Measurements from ENCODE around the gene SBK2.

The SBK2 gene

GRCh38 chr19:55481794-55482155 lies 55.2 kb downstream of the SBK2 start:
- H3K4me1 ChIP-seq (ENCODE audit: control insufficient read depth, insufficient read depth, low read depth, low read length): peaks cover 58% of the 10 kb centered on the region

GRCh38 chr19:55481148-55481793 lies 55.7 kb downstream of the SBK2 start:
- Histone ChIP-seq H3K27me3 (ENCODE audit: control insufficient read depth in 1 of 2, insufficient read depth in 1 of 2, low read length in 2 of 2) (no peaks in the 10 kb centered on the region), H4K8ac (ENCODE audit: low read length) (peak overlapping the region; percentile 7), H3K4me1 (ENCODE audit: control insufficient read depth, insufficient read depth, low read depth, low read length) (peaks cover 53% of the 10 kb centered on the region), H2BK12ac (ENCODE audit: low read length in 2 of 2) (no peak overlapping the region), H3K18ac (ENCODE audit: low read depth in 1 of 2, low read length in 2 of 2) (no peak overlapping the region), H2BK120ac (ENCODE audit: low read depth, low read length) (no peak overlapping the region), H3K9ac (ENCODE audit: low read length) (no peak overlapping the region), H3K4ac (ENCODE audit: low read depth in 1 of 2, low read length in 2 of 2) (no peak overlapping the region), H4K91ac (ENCODE audit: low read length) (no peak overlapping the region), H3K4me2 (ENCODE audit: low read length, poor library complexity, severe bottlenecking) (no peak overlapping the region), H2BK5ac (ENCODE audit: low read depth, low read length, poor library complexity, severe bottlenecking) (no peak overlapping the region), H2AFZ (ENCODE audit: low read depth, low read length) (no peak overlapping the region), H3K23ac (ENCODE audit: low read length in 2 of 2) (no peak overlapping the region), H3K27ac (ENCODE audit: low read length, poor library complexity, severe bottlenecking) (no peak overlapping the region), H3K14ac (ENCODE audit: low read length in 2 of 2) (no peak overlapping the region), H3K4me3 (ENCODE audit: insufficient read depth in 1 of 2, low read depth in 1 of 2, low read length in 2 of 2) (no peak overlapping the region), H2BK15ac (ENCODE audit: low read depth, poor library complexity, severe bottlenecking) (no peak overlapping the region), H3K9me3 (ENCODE audit: control insufficient read depth, low read length) (no peaks in the 10 kb centered on the region), H3K79me1 (replicated peaks; ENCODE audit: low read length, poor library complexity, severe bottlenecking) (peaks cover 28% of the 10 kb centered on the region), H2AK5ac (ENCODE audit: low read length, severe bottlenecking) (no peak overlapping the region), H3K36me3 (ENCODE audit: control insufficient read depth in 1 of 2, insufficient read depth in 2 of 2, low read depth in 1 of 2, low read length in 2 of 2) (peaks cover 6 to 59% of the 10 kb centered on the region in 2 experiments)
- 94% methylated on average over 44 of the region's 52 CpGs for WGBS
- DNase-seq: no peak

More at GRCh38 chr19:55481794-55482155, 55.2 kb downstream of the SBK2 start:
- H2AFZ ChIP-seq (ENCODE audit: low read depth, low read length): no peak overlapping the region
- H2BK12ac ChIP-seq (ENCODE audit: low read length in 2 of 2): no peak overlapping the region
- no peak overlapping the region for H3K4ac ChIP-seq (ENCODE audit: low read depth in 1 of 2, low read length in 2 of 2)
- WGBS: 75% methylated on average over 27 of the region's 40 CpGs
- DNase-seq: no peak
- H2BK5ac ChIP-seq (ENCODE audit: low read depth, low read length, poor library complexity, severe bottlenecking): no peak overlapping the region
- H2BK120ac ChIP-seq (ENCODE audit: low read depth, low read length): no peak overlapping the region
- no peak overlapping the region for H3K4me2 ChIP-seq (ENCODE audit: low read length, poor library complexity, severe bottlenecking)
- no peak overlapping the region for H3K14ac ChIP-seq (ENCODE audit: low read length in 2 of 2)
- no peak overlapping the region for H3K4me3 ChIP-seq (ENCODE audit: insufficient read depth in 1 of 2, low read depth in 1 of 2, low read length in 2 of 2)
- H3K27ac ChIP-seq (ENCODE audit: low read length, poor library complexity, severe bottlenecking): no peak overlapping the region
- no peak overlapping the region for H3K9ac ChIP-seq (ENCODE audit: low read length)
- peaks cover 28% of the 10 kb centered on the region for H3K79me1 ChIP-seq (replicated peaks; ENCODE audit: low read length, poor library complexity, severe bottlenecking)
- no peak overlapping the region for H4K91ac ChIP-seq (ENCODE audit: low read length)
- H3K18ac ChIP-seq (ENCODE audit: low read depth in 1 of 2, low read length in 2 of 2): no peak overlapping the region
- H2AK5ac ChIP-seq (ENCODE audit: low read length, severe bottlenecking): no peak overlapping the region
- peaks cover 6 to 64% of the 10 kb centered on the region in 2 experiments for H3K36me3 ChIP-seq (ENCODE audit: control insufficient read depth in 1 of 2, insufficient read depth in 2 of 2, low read depth in 1 of 2, low read length in 2 of 2)
- no peak overlapping the region for H2BK15ac ChIP-seq (ENCODE audit: low read depth, poor library complexity, severe bottlenecking)
- no peaks in the 10 kb centered on the region for H3K27me3 ChIP-seq (ENCODE audit: control insufficient read depth in 1 of 2, insufficient read depth in 1 of 2, low read length in 2 of 2)
- H3K9me3 ChIP-seq (ENCODE audit: control insufficient read depth, low read length): no peaks in the 10 kb centered on the region
- no peak overlapping the region for H4K8ac ChIP-seq (ENCODE audit: low read length)
- no peak overlapping the region for H3K23ac ChIP-seq (ENCODE audit: low read length in 2 of 2)

- no peak overlapping the region for H2BK15ac ChIP-seq (ENCODE audit: low read depth, poor library complexity, severe bottlenecking)
- peaks cover 6 to 56% of the 10 kb centered on the region in 2 experiments for H3K36me3 ChIP-seq (ENCODE audit: control insufficient read depth in 1 of 2, insufficient read depth in 2 of 2, low read depth in 1 of 2, low read length in 2 of 2)
- H3K79me1 ChIP-seq (replicated peaks; ENCODE audit: low read length, poor library complexity, severe bottlenecking): peaks cover 28% of the 10 kb centered on the region
- H3K4me2 ChIP-seq (ENCODE audit: low read length, poor library complexity, severe bottlenecking): peak overlapping the region; percentile 37
- no peaks in the 10 kb centered on the region for H3K27me3 ChIP-seq (ENCODE audit: control insufficient read depth in 1 of 2, insufficient read depth in 1 of 2, low read length in 2 of 2)
- H3K9me3 ChIP-seq (ENCODE audit: control insufficient read depth, low read length): no peaks in the 10 kb centered on the region
- H3K27ac ChIP-seq (ENCODE audit: low read length, poor library complexity, severe bottlenecking): peak overlapping the region; percentile 43
- H4K91ac ChIP-seq (ENCODE audit: low read length): no peak overlapping the region
- no peak overlapping the region for H3K14ac ChIP-seq (ENCODE audit: low read length in 2 of 2)
- 80% methylated on average over 15 of the region's 15 CpGs for WGBS
- no peak overlapping the region for H2BK5ac ChIP-seq (ENCODE audit: low read depth, low read length, poor library complexity, severe bottlenecking)
- H4K8ac ChIP-seq (ENCODE audit: low read length): no peak overlapping the region
- H3K23ac ChIP-seq (ENCODE audit: low read length in 2 of 2): peak overlapping the region in 1 of 2 experiments; percentile 37
- H2AK5ac ChIP-seq (ENCODE audit: low read length, severe bottlenecking): peak overlapping the region; percentile 17
- no peak overlapping the region for H2BK120ac ChIP-seq (ENCODE audit: low read depth, low read length)
- peak overlapping the region in 1 of 2 experiments; percentile 14 for H3K4me3 ChIP-seq (ENCODE audit: insufficient read depth in 1 of 2, low read depth in 1 of 2, low read length in 2 of 2)
- no peak overlapping the region for H2BK12ac ChIP-seq (ENCODE audit: low read length in 2 of 2)
- H3K4me1 ChIP-seq (ENCODE audit: control insufficient read depth, insufficient read depth, low read depth, low read length): peaks cover 58% of the 10 kb centered on the region
- H3K18ac ChIP-seq (ENCODE audit: low read depth in 1 of 2, low read length in 2 of 2): no peak overlapping the region
- H3K9ac ChIP-seq (ENCODE audit: low read length): no peak overlapping the region
- no peak for DNase-seq
- no peak overlapping the region for H3K4ac ChIP-seq (ENCODE audit: low read depth in 1 of 2, low read length in 2 of 2)
- no peak overlapping the region for H2AFZ ChIP-seq (ENCODE audit: low read depth, low read length)
These were observed 57.3 kb downstream of the SBK2 start for GRCh38 chr19:55479451-55480230.

GRCh38 chr19:55479045-55479444 lies 57.9 kb downstream of the SBK2 start:
- H2AK5ac ChIP-seq (ENCODE audit: low read length, severe bottlenecking): peak overlapping the region; percentile 17
- H2BK120ac ChIP-seq (ENCODE audit: low read depth, low read length): no peak overlapping the region
- WGBS: 91% methylated on average over 17 of the region's 17 CpGs
- peaks cover 23% of the 10 kb centered on the region for H3K79me1 ChIP-seq (replicated peaks; ENCODE audit: low read length, poor library complexity, severe bottlenecking)
- no peak overlapping the region for H4K8ac ChIP-seq (ENCODE audit: low read length)
- H3K23ac ChIP-seq (ENCODE audit: low read length in 2 of 2): no peak overlapping the region
- peaks cover 58% of the 10 kb centered on the region for H3K4me1 ChIP-seq (ENCODE audit: control insufficient read depth, insufficient read depth, low read depth, low read length)
- H4K91ac ChIP-seq (ENCODE audit: low read length): no peak overlapping the region
- H3K4me3 ChIP-seq (ENCODE audit: insufficient read depth in 1 of 2, low read depth in 1 of 2, low read length in 2 of 2): no peak overlapping the region
- no peak overlapping the region for H2BK5ac ChIP-seq (ENCODE audit: low read depth, low read length, poor library complexity, severe bottlenecking)
- H3K4ac ChIP-seq (ENCODE audit: low read depth in 1 of 2, low read length in 2 of 2): no peak overlapping the region
- no peak overlapping the region for H2AFZ ChIP-seq (ENCODE audit: low read depth, low read length)
- no peak for DNase-seq
- no peak overlapping the region for H2BK15ac ChIP-seq (ENCODE audit: low read depth, poor library complexity, severe bottlenecking)
- no peak overlapping the region for H3K4me2 ChIP-seq (ENCODE audit: low read length, poor library complexity, severe bottlenecking)
- H3K27ac ChIP-seq (ENCODE audit: low read length, poor library complexity, severe bottlenecking): peak overlapping the region; percentile 24
- no peaks in the 10 kb centered on the region for H3K27me3 ChIP-seq (ENCODE audit: control insufficient read depth in 1 of 2, insufficient read depth in 1 of 2, low read length in 2 of 2)
- H3K36me3 ChIP-seq (ENCODE audit: control insufficient read depth in 1 of 2, insufficient read depth in 2 of 2, low read depth in 1 of 2, low read length in 2 of 2): peaks cover 6 to 50% of the 10 kb centered on the region in 2 experiments
- no peaks in the 10 kb centered on the region for H3K9me3 ChIP-seq (ENCODE audit: control insufficient read depth, low read length)
- no peak overlapping the region for H3K18ac ChIP-seq (ENCODE audit: low read depth in 1 of 2, low read length in 2 of 2)
- no peak overlapping the region for H3K14ac ChIP-seq (ENCODE audit: low read length in 2 of 2)
- H2BK12ac ChIP-seq (ENCODE audit: low read length in 2 of 2): no peak overlapping the region
- no peak overlapping the region for H3K9ac ChIP-seq (ENCODE audit: low read length)
